DND-41 (cell line): ENCODE results near the gene AK8.

Experiments
- ATAC-seq: fragments of 200-7000 bp; cut with Tn5 transposase; 3 replicates; pipeline ENCODE4 v1.9.1; 2021; ENCODE audit warnings: low read depth; ENCODE audit not compliant: insufficient read depth
- DNase-seq: peaks from one replicate; pipeline ENCODE4 v3.0.0-alpha.2; 2020
- H2AFZ ChIP-seq: 2 replicates; pipeline ENCODE4 v1.6.0; 2012; ENCODE audit warnings: low read depth, low read length
- H3K27ac ChIP-seq: 2 replicates; pipeline ENCODE4 v1.5.1; 2012; ENCODE audit warnings: low read length, inconsistent platforms
- H3K27me3 ChIP-seq: fragments of 200-600 bp; sonication (generic); 2 replicates; pipeline ENCODE4 v1.6.0; 2012; ENCODE audit warnings: low read length, mild to moderate bottlenecking, inconsistent platforms; ENCODE audit not compliant: insufficient read depth, poor library complexity
- H3K36me3 ChIP-seq: 2 replicates; pipeline ENCODE4 v1.5.1; 2012; ENCODE audit warnings: low read length, inconsistent platforms; ENCODE audit not compliant: insufficient read depth
- H3K4me1 ChIP-seq: 2 replicates; pipeline ENCODE4 v1.5.1; 2012; ENCODE audit warnings: mild to moderate bottlenecking, low read length; ENCODE audit not compliant: insufficient read depth
- H3K4me2 ChIP-seq: 2 replicates; pipeline ENCODE4 v1.6.0; 2012; ENCODE audit warnings: mild to moderate bottlenecking, moderate library complexity, low read length, inconsistent platforms; ENCODE audit not compliant: insufficient read depth
- H3K4me3 ChIP-seq, 2 experiments: fragments of 200-600 bp in 1 of 2; shearing (Covaris generic) in 1 of 2; 2 replicates each; pipeline ENCODE4 v1.5.1; 2012 to 2016; ENCODE audit warnings: inconsistent platforms in 2 of 2, low read length in 2 of 2, mild to moderate bottlenecking in 2 of 2, low read depth in 1 of 2, moderate library complexity in 1 of 2
- H3K79me2 ChIP-seq: 2 replicates; pipeline ENCODE4 v1.6.0; 2012; ENCODE audit warnings: low read length, inconsistent platforms; ENCODE audit not compliant: insufficient read depth
- H3K9ac ChIP-seq: 2 replicates; pipeline ENCODE4 v1.6.0; 2012; ENCODE audit warnings: low read depth, mild to moderate bottlenecking, inconsistent platforms, low read length, moderate library complexity
- H3K9me3 ChIP-seq: 2 replicates; pipeline ENCODE4 v1.5.1; 2012; ENCODE audit warnings: low read length, moderate library complexity, mild to moderate bottlenecking, inconsistent platforms; ENCODE audit not compliant: insufficient read depth, severe bottlenecking
- H4K20me1 ChIP-seq: 2 replicates; pipeline ENCODE4 v1.6.0; 2012; ENCODE audit warnings: low read length; ENCODE audit not compliant: insufficient read depth
- CTCF ChIP-seq: IDR thresholded peaks from 2 replicates; pipeline ENCODE4 v1.5.1; 2012; ENCODE audit warnings: borderline replicate concordance, low read length, moderate library complexity, mild to moderate bottlenecking; ENCODE audit not compliant: poor library complexity, severe bottlenecking; ENCODE audit errors: extremely low read depth
- EZH2 ChIP-seq: IDR thresholded peaks from 3 replicates; pipeline ENCODE4 v1.6.1; 2012; ENCODE audit warnings: borderline replicate concordance, low read depth, mild to moderate bottlenecking, moderate library complexity, low read length, inconsistent platforms; ENCODE audit not compliant: severe bottlenecking

The AK8 gene

GRCh38 chr9:132697230-132697629 lies 180.9 kb downstream of the AK8 start:
- Histone ChIP-seq H3K4me1 (no peaks in the 10 kb centered on the region), H3K9me3 (peaks cover 10% of the 10 kb centered on the region), H4K20me1 (no peaks in the 10 kb centered on the region), H3K27me3 (no peaks in the 10 kb centered on the region), H3K9ac (no peak overlapping the region), H3K79me2 (no peaks in the 10 kb centered on the region), H3K4me3 (no peak overlapping the region), H3K36me3 (peaks cover 4% of the 10 kb centered on the region; the same call in 1 of the 2 replicates), H2AFZ (no peak overlapping the region), H3K4me2 (no peak overlapping the region), H3K27ac (no peak overlapping the region)
- no peak for DNase-seq
- no peak for ATAC-seq
- TF ChIP-seq CTCF (no peak), EZH2 (no peak)

GRCh38 chr9:132694144-132694543 lies 183.9 kb downstream of the AK8 start:
- H3K9ac ChIP-seq, result no peak overlapping the region
- ATAC-seq (peak; percentile 64; the same call in 2 of the 3 replicates), DNase-seq (peak; percentile 14)
- no peaks in the 10 kb centered on the region for H3K4me1 ChIP-seq
- peaks cover 10% of the 10 kb centered on the region for H3K9me3 ChIP-seq
- H3K79me2 ChIP-seq, result no peaks in the 10 kb centered on the region
- H3K4me2 ChIP-seq, result no peak overlapping the region
- no peak overlapping the region for H3K27ac ChIP-seq
- H4K20me1 ChIP-seq, result no peaks in the 10 kb centered on the region
- TF ChIP-seq CTCF, result peak; percentile 45
- TF ChIP-seq EZH2, result no peak
- H3K27me3 ChIP-seq, result no peaks in the 10 kb centered on the region
- no peak overlapping the region for H2AFZ ChIP-seq
- H3K4me3 ChIP-seq, result no peak overlapping the region
- H3K36me3 ChIP-seq, result peaks cover 26% of the 10 kb centered on the region

- DNase-seq (no peak), ATAC-seq (no peak)
- peaks cover 59% of the 10 kb centered on the region for H3K36me3 ChIP-seq
- no peak overlapping the region for H3K4me3 ChIP-seq
- no peaks in the 10 kb centered on the region; the same call in 1 of the 2 replicates for H3K79me2 ChIP-seq
- no peak overlapping the region for H3K4me2 ChIP-seq
- no peaks in the 10 kb centered on the region for H4K20me1 ChIP-seq
- no peak for TF ChIP-seq CTCF
- TF ChIP-seq EZH2, result no peak
- no peak overlapping the region for H2AFZ ChIP-seq
- H3K9ac ChIP-seq, result no peak overlapping the region
- no peaks in the 10 kb centered on the region for H3K27me3 ChIP-seq
- no peaks in the 10 kb centered on the region for H3K4me1 ChIP-seq
- no peak overlapping the region for H3K27ac ChIP-seq
- no peaks in the 10 kb centered on the region for H3K9me3 ChIP-seq
Observed at GRCh38 chr9:132690696-132691095, 187.4 kb downstream of the AK8 start.

GRCh38 chr9:132683873-132684272 lies 194.2 kb downstream of the AK8 start:
- ATAC-seq (no peak), DNase-seq (no peak)
- H3K36me3 ChIP-seq, result peaks cover 82% of the 10 kb centered on the region
- no peaks in the 10 kb centered on the region for H3K4me1 ChIP-seq
- no peaks in the 10 kb centered on the region for H3K27me3 ChIP-seq
- H3K9me3 ChIP-seq, result no peaks in the 10 kb centered on the region
- TF ChIP-seq EZH2 (no peak), CTCF (no peak)
- no peak overlapping the region for H3K4me2 ChIP-seq
- H4K20me1 ChIP-seq, result peaks cover 15% of the 10 kb centered on the region; the same call in 1 of the 2 replicates
- no peak overlapping the region for H3K27ac ChIP-seq
- no peak overlapping the region for H3K9ac ChIP-seq
- H2AFZ ChIP-seq, result no peak overlapping the region
- H3K79me2 ChIP-seq, result peaks cover 34% of the 10 kb centered on the region
- H3K4me3 ChIP-seq, result no peak overlapping the region
